BJ (cell line): Measurements from ENCODE around the gene IL37. TPM values are rescaled to one million over a fixed set of nuclear protein-coding genes. Genes with fewer than 3 reads are reported as not detected.
"Not testable (repeated sequence)": the region's sequence is repeated elsewhere in the genome, so short reads cannot be mapped to it uniquely, and the experiment has no call there.

Source experiments
- CTCF ChIA-PET: fragments of 350-600 bp; formaldehyde crosslinking; extraction: SDS; loops from one replicate; lab custom pipeline; 2021; ENCODE audit warnings: antibody characterized with exemption, inconsistent platforms; lab: Yijun Ruan, JAX
- POLR2A ChIA-PET: fragments of 300-600 bp; sonication (Branson Sonifier 250); formaldehyde crosslinking; extraction: SDS; loops from one replicate; lab custom pipeline; 2021; ENCODE audit warnings: antibody characterized with exemption; lab: Charles Lee
- DNase-seq: peaks from one replicate; pipeline ENCODE4 v3.0.0-alpha.2; 2011; ENCODE audit warnings: low read depth
- H3K27me3 ChIP-seq: 2 replicates; pipeline ENCODE4 v1.6.0; 2011; ENCODE audit warnings: low read length; ENCODE audit not compliant: control insufficient read depth, insufficient read depth
- H3K36me3 ChIP-seq: 2 replicates; pipeline ENCODE4 v1.5.1; 2011; ENCODE audit warnings: low read length; ENCODE audit not compliant: control insufficient read depth, insufficient read depth
- H3K4me3 ChIP-seq: 2 replicates; pipeline ENCODE4 v1.5.1; 2011; ENCODE audit warnings: low read depth, mild to moderate bottlenecking, control low read depth, low read length
- polyA plus RNA-seq: library from polyadenylated mRNA; depleted of rRNA; stranded (reverse); fragments of >200 nt; gene quantifications from 2 replicates; pipeline ENCODE4 v1.2.3, GENCODE V29; 2011
- TF ChIP-seq, protein P1 (sequence below): IDR thresholded peaks from 2 replicates; pipeline ENCODE4 v1.5.1; 2011; ENCODE audit warnings: low read depth, mild to moderate bottlenecking, control low read depth, inconsistent platforms, low read length, moderate library complexity; ENCODE audit not compliant: insufficient read depth

IL37 gene
- polyA plus RNA-seq, 1 experiment, result not detected

DNA sequence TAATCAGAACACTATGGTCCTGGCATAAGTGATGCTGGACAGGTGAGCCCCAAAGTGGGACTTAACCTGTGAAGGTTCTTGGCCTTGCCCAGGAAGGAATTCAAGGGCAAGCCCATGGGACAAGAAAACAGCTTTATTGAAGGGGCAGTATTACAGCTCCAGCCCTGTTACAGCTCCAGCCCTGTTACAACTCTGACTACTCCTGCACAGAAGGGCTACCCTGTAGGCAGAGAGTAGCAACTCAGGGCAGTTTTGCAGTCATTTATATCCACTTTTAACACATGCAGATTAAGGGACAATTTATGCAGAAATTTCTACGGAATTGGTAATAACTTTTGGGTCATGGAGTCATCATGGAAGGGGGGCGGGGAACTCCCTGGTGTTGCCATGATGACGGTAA, 15.7 kb downstream of the IL37 start:
- POLR2A ChIA-PET, result no interaction called here
- TF ChIP-seq, protein P1, sequence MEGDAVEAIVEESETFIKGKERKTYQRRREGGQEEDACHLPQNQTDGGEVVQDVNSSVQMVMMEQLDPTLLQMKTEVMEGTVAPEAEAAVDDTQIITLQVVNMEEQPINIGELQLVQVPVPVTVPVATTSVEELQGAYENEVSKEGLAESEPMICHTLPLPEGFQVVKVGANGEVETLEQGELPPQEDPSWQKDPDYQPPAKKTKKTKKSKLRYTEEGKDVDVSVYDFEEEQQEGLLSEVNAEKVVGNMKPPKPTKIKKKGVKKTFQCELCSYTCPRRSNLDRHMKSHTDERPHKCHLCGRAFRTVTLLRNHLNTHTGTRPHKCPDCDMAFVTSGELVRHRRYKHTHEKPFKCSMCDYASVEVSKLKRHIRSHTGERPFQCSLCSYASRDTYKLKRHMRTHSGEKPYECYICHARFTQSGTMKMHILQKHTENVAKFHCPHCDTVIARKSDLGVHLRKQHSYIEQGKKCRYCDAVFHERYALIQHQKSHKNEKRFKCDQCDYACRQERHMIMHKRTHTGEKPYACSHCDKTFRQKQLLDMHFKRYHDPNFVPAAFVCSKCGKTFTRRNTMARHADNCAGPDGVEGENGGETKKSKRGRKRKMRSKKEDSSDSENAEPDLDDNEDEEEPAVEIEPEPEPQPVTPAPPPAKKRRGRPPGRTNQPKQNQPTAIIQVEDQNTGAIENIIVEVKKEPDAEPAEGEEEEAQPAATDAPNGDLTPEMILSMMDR, result no peak
- CTCF ChIA-PET, result interaction anchor here (5.3 kb wide), 1 partner anchor 15 kb away, joined by 36 read pairs; no protein-coding TSS in a partner anchor
- H3K27me3 ChIP-seq, result peaks cover 6% of the 10 kb centered on the region
- no peak overlapping the region for H3K4me3 ChIP-seq
- no peaks in the 10 kb centered on the region for H3K36me3 ChIP-seq
- no peak for DNase-seq

DNA sequence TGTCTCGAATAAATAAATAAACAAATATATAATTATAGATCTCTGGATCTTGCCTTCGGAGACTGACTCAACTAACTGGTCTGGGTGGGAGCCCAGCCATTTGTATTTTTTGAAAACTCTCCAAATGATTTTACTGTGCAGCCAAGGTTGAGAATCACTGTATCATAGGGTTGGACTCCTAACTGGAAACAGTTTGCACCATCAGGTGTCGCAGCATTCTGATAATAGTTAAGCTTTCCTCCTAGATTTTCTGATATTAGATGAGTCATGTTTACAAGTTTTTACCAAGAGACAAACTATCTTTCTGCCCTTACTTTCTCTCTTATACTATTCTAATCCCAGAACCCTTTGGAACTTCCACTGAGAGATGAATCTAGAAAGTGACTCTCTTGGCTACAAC, 16.8 kb downstream of the IL37 start:
- ChIA-PET CTCF (no interaction called here), POLR2A (no interaction called here)
- TF ChIP-seq, protein P1, result no peak

DNA sequence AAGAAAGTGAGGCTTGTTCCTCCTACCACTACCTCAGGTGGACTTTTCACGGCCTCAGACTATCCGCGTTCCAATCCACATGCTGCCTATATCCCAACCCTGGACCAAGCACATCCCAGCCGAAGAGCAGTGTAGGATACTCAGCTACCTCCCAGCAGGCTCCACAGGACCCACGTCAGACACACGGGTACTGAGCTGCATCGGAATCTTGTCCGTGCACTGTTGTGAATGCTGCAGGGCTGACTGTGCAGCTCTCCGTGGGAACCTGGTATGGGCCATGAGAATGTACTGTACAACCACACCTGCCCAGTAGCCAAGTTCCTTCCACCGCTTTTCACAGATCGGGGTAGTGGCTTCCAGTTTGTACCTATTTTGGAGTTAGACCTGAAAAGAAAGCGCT, 22.3 kb downstream of the IL37 start:
- CTCF ChIA-PET, result interaction anchor here (0.6 kb wide), 1 partner anchor 8 kb away, joined by 3 read pairs; no protein-coding TSS in a partner anchor
- Histone ChIP-seq H3K36me3 (no peaks in the 10 kb centered on the region), H3K4me3 (no peak overlapping the region), H3K27me3 (peaks cover 5% of the 10 kb centered on the region)
- TF ChIP-seq, protein P1, result no peak
- no peak for DNase-seq
- POLR2A ChIA-PET, result no interaction called here

More for the DNA sequence above, 16.8 kb downstream of the IL37 start:
- no peak for DNase-seq
- H3K4me3 ChIP-seq, result no peak overlapping the region
- no peaks in the 10 kb centered on the region for H3K36me3 ChIP-seq
- H3K27me3 ChIP-seq, result peaks cover 6% of the 10 kb centered on the region

DNA sequence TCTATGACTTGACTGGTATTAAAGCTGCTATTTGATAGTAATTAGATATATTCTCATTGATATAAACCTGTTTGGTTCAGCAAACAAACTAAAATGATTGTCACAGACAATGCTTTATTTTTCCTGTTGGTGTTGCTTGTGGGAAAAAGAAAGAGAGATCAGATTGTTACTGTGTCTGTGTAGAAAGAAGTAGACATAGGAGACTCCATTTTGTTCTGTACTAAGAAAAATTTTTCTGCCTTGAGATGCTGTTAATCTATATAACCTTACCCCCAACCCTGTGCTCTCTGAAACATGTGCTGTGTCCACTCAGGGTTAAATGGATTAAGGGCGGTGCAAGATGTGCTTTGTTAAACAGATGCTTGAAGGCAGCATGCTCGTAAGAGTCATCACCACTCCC, 23.2 kb downstream of the IL37 start:
- H3K4me3 ChIP-seq, H3K27me3 ChIP-seq, H3K36me3 ChIP-seq, DNase-seq, POLR2A ChIA-PET, CTCF ChIA-PET: not testable (repeated sequence)

DNA sequence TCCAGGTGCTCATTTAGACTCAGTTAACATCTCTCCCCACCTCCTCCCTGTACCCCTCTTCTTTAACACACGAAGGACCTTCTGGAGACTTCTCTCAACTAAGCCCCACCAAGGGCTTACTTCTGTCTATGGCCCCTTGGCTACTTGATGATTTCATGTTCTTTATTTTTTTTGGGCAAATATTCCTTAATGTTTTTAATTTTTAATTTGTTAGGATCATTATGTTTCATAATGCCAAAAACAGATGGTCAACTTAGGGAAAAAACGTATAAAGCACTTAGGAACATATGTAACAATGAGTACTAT, 25.9 kb downstream of the IL37 start:
- DNase-seq, result no peak
- Histone ChIP-seq H3K4me3 (no peak overlapping the region), H3K27me3 (peaks cover 6% of the 10 kb centered on the region), H3K36me3 (no peaks in the 10 kb centered on the region)
- ChIA-PET POLR2A (interaction anchor here (0.6 kb wide), 1 partner anchor 34 kb away, joined by 5 read pairs; no protein-coding TSS in a partner anchor), CTCF (no interaction called here)
- TF ChIP-seq, protein P1, result no peak

DNA sequence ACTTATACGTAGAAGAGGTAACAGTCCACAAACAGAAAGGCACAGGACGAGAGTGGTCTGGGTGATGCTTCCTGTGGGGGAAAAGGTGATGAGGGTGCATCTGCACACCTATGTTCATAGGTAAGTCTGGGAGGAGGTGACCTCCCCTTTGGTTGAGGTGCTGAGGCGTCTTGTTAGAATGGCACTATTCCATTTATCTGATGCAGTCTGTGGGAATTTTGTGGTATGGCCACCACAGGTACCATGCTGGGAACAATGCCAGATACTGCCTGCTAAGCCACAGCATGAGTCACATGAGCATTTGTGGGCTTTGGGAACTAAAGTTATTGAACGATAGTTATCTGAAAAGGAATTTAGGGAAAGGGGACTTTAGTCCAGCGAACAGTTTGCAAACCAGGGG, 27.9 kb downstream of the IL37 start:
- no peak for DNase-seq
- ChIA-PET CTCF (interaction anchor here (1.1 to 6.6 kb wide), 3 partner anchors 54 to 212 kb away, joined by 3 to 190 read pairs (median 4); no protein-coding TSS in a partner anchor), POLR2A (no interaction called here)
- Histone ChIP-seq H3K4me3 (no peak overlapping the region), H3K36me3 (no peaks in the 10 kb centered on the region), H3K27me3 (peaks cover 1% of the 10 kb centered on the region; the same call in 1 of the 2 replicates)
- TF ChIP-seq, protein P1, result no peak
